Choroid plexus epithelial cell (primary cell): ENCODE results near the gene ITGBL1.

Experiments
- DNase-seq: peaks from one replicate; pipeline ENCODE4 v3.0.0-alpha.2; 2010; ENCODE audit warnings: low read depth
- H3K4me3 ChIP-seq: 2 replicates; pipeline ENCODE4 v1.5.1; 2011; ENCODE audit warnings: low read depth, mild to moderate bottlenecking, control low read depth, low read length, moderate library complexity
- CTCF ChIP-seq: conservative IDR thresholded peaks from 2 replicates; pipeline ENCODE4 v1.5.1; 2011; ENCODE audit warnings: low read depth, mild to moderate bottlenecking, control low read depth, inconsistent platforms, low read length, moderate library complexity

ITGBL1 gene

GRCh38 chr13:101703081-101703480 is 250.6 kb downstream of the ITGBL1 start:
- no peak for TF ChIP-seq CTCF

GRCh38 chr13:101703838-101704237 is 251.4 kb downstream of the ITGBL1 start:
- H3K4me3 ChIP-seq: no peak overlapping the region
- DNase-seq: no peak
- TF ChIP-seq CTCF: no peak

More at GRCh38 chr13:101703081-101703480, 250.6 kb downstream of the ITGBL1 start:
- H3K4me3 ChIP-seq: no peak overlapping the region
- no peak for DNase-seq

- TF ChIP-seq CTCF: no peak
- peak; percentile 99 for DNase-seq
- no peak overlapping the region for H3K4me3 ChIP-seq
Measured at GRCh38 chr13:101706651-101707050, 254.2 kb downstream of the ITGBL1 start.

GRCh38 chr13:101707659-101708058 is 255.2 kb downstream of the ITGBL1 start:
- DNase-seq: no peak
- H3K4me3 ChIP-seq: no peak overlapping the region
- TF ChIP-seq CTCF: no peak

- TF ChIP-seq CTCF: no peak
- no peak for DNase-seq
- no peak overlapping the region for H3K4me3 ChIP-seq
Measured at GRCh38 chr13:101708115-101708514, 255.6 kb downstream of the ITGBL1 start.

- no peak overlapping the region for H3K4me3 ChIP-seq
- no peak for DNase-seq
- no peak for TF ChIP-seq CTCF
Measured at GRCh38 chr13:101709952-101710351, 257.5 kb downstream of the ITGBL1 start.

GRCh38 chr13:101711307-101712025 is 259.0 kb downstream of the ITGBL1 start:
- no peak for DNase-seq
- TF ChIP-seq CTCF: no peak
- H3K4me3 ChIP-seq: no peak overlapping the region
